LNCaP clone FGC (cell line): ENCODE measurements around the gene PRDX2.

Experiments
- DNase-seq: peaks from one replicate; pipeline ENCODE4 v3.0.0-alpha.2; 2011; ENCODE audit warnings: low read depth
- H3K4me3 ChIP-seq: 2 replicates; pipeline ENCODE4 v1.5.1; 2011; ENCODE audit warnings: mild to moderate bottlenecking, low read depth, low read length, control low read depth
- TF ChIP-seq, protein P1 (sequence below): IDR thresholded peaks from 2 replicates; pipeline ENCODE4 v1.5.1; 2012; ENCODE audit warnings: mild to moderate bottlenecking; ENCODE audit not compliant: control insufficient read depth, insufficient read depth; ENCODE audit errors: extremely low read depth

The PRDX2 gene

DNA sequence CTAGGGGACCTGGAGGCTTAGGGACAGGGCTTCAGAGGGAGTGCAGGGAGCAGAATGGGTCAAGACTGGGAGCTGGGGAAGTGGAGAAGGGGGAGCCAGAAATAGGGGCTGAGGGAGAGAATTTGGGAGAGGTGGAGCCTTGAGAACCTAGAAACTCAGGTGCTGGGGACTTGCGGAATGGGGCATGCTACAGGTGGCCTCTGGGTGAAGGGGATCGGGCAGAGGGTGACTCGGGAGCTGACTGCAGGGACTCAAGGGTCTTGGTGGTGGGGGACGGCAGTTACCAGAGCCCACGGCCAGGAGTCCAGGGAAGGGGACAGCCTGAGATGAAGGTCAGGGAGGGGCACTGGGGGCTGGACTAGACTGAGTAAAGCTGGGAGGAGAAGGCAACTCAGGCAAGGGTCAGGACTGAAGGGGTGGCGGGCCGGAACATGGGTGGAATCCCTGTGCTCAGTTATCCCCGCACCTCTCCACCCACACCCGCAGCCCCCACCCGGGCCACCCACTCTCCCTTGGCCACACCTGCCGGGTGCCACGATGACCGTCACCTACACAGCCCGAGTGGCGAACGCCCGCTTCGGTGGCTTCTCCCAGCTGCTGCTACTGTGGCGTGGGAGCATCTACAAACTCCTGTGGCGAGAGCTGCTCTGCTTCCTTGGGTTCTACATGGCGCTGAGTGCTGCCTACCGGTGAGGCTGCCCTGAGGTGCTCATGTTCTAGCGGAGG, 49.4 kb downstream of the PRDX2 start:
- TF ChIP-seq, protein P1, sequence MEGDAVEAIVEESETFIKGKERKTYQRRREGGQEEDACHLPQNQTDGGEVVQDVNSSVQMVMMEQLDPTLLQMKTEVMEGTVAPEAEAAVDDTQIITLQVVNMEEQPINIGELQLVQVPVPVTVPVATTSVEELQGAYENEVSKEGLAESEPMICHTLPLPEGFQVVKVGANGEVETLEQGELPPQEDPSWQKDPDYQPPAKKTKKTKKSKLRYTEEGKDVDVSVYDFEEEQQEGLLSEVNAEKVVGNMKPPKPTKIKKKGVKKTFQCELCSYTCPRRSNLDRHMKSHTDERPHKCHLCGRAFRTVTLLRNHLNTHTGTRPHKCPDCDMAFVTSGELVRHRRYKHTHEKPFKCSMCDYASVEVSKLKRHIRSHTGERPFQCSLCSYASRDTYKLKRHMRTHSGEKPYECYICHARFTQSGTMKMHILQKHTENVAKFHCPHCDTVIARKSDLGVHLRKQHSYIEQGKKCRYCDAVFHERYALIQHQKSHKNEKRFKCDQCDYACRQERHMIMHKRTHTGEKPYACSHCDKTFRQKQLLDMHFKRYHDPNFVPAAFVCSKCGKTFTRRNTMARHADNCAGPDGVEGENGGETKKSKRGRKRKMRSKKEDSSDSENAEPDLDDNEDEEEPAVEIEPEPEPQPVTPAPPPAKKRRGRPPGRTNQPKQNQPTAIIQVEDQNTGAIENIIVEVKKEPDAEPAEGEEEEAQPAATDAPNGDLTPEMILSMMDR, result no peak
- no peak overlapping the region for H3K4me3 ChIP-seq
- no peak for DNase-seq

DNA sequence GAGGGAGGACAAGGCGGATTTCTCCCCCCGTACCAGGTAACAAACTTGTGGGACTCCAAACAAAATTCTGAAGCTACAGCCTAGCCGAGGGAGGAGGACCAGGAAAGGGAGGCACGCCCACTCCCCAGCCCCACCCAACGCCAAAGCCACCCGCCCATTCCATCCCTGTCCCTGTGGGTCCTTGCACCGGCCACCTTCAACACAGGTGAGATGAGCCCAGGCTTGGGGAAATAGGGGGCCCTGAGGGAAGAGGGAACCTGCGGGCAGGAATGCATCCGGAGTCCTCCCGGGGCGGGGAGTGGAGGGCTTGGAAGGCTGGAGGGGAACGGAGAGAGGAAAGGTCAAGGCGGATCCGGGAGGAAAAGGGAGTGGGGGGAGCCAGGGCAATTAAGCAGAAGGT, 50.0 kb downstream of the PRDX2 start, which contains the start of gene BEST2:
Gene BEST2, plus strand, starts transcription at position 157 of the 400 bp plus-strand sequence. CDS start 802 bp downstream, outside the sequence.
- no peak within 1 kb of the TSS for H3K4me3 ChIP-seq
- no peak for DNase-seq
- TF ChIP-seq, protein P1, result no peak

DNA sequence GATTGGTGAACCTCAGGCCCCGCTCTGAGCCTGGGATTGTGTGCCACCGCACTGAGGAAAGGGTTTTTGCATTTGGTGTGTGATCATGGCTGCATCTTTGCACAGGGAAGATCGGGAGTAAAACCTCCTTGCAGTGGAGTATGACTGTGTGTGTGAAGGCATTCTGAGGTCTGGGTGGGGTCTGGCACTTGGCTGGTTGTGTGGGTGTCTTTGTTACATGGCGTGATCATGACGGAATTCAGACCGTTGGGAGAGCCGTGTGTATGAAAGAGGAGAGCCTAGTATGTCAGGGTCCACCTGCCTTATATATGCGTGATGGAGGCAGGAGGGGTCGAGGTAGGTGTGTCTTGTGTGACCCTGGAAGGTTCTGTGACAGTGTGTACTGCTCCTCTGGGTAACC, 50.7 kb downstream of the PRDX2 start:
- no peak overlapping the region for H3K4me3 ChIP-seq
- DNase-seq, result no peak
- TF ChIP-seq, protein P1, result no peak

DNA sequence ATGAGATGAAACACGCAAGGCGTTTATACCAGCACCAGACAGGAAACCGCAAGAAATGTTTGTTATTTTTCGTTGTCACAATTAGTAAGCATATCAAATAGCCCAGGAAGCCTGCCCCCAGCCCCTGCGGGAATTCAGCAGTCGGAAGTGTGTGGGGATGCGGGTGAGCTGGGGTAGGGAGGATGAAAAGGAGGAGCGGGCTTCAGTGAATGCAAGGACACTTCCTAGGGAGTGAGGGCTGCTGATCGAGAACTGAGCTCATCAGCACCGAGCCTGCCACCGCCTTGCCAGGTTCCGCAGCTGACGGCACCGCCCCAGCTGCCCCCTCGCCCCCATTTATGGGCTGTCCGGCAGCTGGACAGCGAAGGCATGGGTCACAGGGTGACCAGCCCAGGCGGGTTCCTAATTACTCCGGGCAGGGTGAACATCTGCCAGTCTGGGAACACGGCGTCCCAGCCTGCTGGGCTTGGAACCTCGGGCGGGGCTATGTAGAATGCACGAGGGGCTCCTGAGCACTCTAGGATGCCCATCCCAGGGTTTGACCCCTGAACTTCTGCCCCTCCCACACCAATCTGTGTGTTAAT, 51.6 kb downstream of the PRDX2 start:
- TF ChIP-seq, protein P1, result no peak
- H3K4me3 ChIP-seq, result no peak overlapping the region
- DNase-seq, result no peak

DNA sequence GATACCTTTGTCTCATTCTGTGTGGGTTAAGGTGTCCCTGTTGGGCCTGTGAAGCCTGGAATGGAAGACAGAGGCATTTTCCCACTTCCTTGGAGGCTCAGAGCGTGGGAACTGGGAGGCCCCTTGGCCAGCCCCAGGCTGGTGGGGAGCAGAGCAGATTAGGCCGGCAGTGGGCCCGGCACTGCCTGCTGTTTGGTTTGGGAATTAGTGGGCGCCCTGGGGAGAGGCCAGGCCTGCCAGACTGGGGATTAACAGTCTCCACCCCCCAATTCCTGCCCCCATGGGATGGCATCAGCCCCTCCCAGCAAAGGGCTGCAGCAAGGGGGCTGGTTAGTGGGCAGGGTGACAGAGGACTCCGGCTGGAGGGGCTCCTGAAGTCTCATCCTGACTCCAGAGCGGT, 53.1 kb downstream of the PRDX2 start:
- no peak overlapping the region for H3K4me3 ChIP-seq
- TF ChIP-seq, protein P1, result no peak
- no peak for DNase-seq
